Raji (cell line): ENCODE results near the gene TSPAN1.

ENCODE experiments used
- POLR2A ChIP-seq: IDR thresholded peaks from 2 replicates; pipeline ENCODE4 v1.6.1; 2011; ENCODE audit warnings: low read depth, low read length, control low read depth; ENCODE audit not compliant: insufficient read depth

TSPAN1 gene

DNA sequence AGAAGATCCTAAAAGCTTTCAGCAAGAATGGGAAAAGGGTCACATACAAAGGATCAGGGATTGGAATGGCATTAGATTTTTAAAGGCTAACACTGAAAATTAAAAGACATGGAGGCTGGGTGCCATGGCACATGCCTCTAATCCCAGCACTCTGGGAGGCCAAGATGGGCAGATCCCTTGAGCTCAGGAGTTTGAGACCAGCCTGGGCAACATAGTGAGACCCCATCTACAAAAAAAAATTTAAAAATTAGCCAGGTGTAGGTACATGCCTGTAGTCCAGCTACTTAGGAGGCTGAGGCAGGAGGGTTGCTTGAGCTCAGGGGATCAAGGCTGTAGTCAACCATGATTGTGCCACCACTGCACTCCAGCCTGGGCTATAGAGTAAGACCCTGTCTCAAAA lies 40.6 kb downstream of the TSPAN1 start:
- TF ChIP-seq POLR2A, result no peak

DNA sequence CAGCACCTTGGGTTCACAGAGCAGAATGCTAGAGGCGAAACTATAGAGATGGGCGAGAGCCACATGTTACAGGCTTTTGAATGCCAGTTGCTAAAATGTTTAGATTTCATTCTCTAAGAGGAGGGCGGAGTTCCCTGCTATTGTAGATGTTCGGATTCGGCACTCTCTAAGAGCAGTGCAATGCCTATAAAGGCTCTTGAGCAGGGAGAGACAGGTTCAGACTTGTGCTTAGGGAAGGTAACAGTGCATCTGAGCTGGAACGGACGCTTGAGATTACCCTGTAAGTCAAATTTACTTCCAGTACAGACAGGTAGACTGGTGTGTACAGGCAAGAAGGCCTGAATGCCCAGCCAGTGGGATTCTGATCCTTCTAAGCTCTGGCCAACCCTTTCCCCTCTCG lies 43.6 kb downstream of the TSPAN1 start:
- TF ChIP-seq POLR2A, result no peak

DNA sequence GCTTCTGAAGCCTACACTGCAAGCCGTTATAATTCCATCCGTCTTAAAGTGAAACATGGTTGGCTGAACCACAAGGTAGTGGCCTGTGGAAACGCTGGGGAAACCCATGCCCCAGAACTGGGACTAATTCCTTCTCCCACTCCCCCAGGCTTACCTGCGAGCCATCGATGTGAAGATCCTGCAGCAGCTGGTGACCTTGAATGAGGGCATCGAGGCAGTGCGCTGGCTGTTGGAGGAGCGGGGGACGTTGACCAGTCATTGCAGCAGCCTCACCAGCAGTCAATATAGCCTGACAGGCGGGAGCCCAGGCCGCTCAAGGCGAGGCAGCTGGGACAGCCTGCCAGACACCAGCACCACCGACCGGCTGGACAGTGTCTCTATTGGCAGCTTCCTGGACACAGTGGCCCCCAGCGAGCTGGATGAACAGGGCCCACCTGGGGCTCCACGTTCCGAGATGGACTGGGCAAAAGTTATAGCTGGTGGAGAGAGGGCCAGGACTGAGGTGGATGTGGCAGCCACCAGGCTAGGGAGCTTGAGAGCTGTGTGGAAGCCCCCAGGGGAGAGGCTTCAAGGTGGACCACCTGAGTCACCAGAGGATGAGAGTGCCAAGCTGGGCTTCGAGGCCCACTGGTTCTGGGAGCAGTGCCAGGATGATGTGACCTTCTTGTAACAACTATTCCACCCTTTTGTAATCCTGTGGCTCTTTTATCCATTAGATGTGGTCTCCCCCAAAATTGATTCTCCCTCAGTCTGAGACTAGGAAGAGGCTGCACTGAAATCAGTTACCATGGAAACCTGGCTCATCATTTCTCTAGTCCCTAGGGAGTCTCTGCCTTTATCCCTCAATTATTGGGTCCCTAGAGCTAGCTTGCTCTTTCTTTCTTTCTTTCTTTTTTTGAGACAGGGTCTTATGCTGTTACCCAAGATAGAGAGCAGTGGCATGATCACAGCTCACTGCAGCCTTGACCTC lies 44.9 kb downstream of the TSPAN1 start:
- no peak for TF ChIP-seq POLR2A

DNA sequence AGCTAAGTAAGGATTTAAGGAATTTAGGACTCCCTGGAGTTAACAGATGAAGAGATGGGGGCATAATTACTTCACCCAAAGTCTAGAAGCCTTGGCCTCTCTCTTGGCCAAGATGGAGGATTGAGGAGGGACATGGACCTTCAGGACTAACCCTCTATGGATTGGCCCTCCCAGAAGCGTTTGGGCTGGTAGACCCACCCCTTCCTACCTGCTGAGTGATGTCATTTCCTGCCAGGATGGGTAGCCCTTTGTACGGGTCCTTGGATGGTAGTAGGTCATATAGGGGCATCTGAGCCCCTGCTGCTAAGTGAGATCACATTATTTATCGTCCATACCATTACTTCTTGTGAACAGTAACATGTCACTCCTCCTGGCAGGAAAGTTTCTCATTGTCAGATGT lies 45.9 kb downstream of the TSPAN1 start:
- no peak for TF ChIP-seq POLR2A

DNA sequence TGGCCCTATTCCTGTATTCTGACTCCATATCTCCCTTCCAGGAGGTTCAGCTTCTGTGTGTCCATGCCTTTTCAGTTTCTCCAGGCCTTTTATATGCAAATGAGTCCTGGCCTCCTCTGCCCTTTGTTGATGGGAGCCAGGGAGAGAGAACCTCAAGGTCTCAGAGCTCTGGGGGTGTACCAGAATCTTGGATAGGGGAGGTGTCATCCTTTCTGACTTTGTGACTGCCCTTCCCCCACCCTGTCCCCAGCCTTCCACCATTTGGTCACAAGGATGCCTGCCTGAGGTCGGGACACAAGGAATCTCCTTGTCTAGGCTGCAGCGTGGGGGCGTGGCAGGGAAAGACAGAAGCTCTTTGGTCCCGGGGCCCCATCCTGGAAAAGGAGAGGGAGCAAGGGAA lies 46.9 kb downstream of the TSPAN1 start:
- TF ChIP-seq POLR2A, result no peak

DNA sequence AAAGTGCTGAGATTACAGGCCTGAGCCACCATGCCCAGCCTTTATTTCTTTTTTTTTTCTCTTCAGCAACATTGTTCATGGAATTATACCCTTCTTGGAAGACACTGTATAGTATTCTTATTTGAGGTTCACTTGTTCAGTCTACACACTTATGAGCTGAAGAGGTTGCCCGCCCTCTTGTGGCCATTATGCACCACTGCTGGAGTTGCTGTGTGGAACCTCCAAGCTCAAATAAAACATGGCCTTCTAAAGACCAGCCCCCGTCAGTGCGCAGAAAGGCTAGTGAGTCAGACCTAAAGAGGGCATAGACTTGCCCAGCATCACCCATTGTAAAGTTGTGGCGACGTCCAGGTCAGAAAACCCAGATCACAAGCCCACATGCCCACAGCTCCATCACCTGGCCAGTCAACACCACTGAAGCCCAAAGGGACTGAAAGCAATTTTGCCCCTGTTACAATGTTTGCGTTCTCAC lies 48.6 kb downstream of the TSPAN1 start:
- TF ChIP-seq POLR2A, result no peak

DNA sequence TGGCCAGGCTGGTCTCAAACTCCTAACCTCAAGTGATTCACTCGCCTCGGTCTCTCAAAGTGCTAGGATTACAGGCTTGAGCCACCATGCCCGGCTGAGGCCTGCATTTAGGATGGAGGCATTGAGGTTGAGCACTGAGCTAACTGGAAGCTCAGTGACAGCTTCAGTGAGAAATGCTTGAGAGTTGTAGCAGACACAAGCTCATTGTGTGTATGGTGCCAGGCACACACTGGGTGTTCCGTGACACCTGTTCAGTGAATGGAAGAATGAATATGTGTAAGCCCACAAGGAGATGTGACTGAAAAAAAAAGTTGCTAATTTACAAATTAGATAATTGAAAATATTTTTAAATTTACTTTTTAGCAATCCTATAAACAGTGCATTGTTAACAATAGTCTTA lies 50.1 kb downstream of the TSPAN1 start:
- no peak for TF ChIP-seq POLR2A
